GM12801 (cell line): ENCODE measurements around the gene SKI.

Experiments
- TF ChIP-seq, protein P1 (sequence below): IDR thresholded peaks from one replicate; pipeline ENCODE4 v1.5.1; 2011; ENCODE audit warnings: control low read depth; ENCODE audit not compliant: insufficient read length; ENCODE audit errors: extremely low read depth

The SKI gene

GRCh38 chr1:2183937-2184334 lies 44.2 kb upstream of the SKI start:
- TF ChIP-seq, protein P1, sequence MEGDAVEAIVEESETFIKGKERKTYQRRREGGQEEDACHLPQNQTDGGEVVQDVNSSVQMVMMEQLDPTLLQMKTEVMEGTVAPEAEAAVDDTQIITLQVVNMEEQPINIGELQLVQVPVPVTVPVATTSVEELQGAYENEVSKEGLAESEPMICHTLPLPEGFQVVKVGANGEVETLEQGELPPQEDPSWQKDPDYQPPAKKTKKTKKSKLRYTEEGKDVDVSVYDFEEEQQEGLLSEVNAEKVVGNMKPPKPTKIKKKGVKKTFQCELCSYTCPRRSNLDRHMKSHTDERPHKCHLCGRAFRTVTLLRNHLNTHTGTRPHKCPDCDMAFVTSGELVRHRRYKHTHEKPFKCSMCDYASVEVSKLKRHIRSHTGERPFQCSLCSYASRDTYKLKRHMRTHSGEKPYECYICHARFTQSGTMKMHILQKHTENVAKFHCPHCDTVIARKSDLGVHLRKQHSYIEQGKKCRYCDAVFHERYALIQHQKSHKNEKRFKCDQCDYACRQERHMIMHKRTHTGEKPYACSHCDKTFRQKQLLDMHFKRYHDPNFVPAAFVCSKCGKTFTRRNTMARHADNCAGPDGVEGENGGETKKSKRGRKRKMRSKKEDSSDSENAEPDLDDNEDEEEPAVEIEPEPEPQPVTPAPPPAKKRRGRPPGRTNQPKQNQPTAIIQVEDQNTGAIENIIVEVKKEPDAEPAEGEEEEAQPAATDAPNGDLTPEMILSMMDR, result no peak

GRCh38 chr1:2184531-2184930 lies 43.6 kb upstream of the SKI start:
- TF ChIP-seq, protein P1, result no peak

DNA sequence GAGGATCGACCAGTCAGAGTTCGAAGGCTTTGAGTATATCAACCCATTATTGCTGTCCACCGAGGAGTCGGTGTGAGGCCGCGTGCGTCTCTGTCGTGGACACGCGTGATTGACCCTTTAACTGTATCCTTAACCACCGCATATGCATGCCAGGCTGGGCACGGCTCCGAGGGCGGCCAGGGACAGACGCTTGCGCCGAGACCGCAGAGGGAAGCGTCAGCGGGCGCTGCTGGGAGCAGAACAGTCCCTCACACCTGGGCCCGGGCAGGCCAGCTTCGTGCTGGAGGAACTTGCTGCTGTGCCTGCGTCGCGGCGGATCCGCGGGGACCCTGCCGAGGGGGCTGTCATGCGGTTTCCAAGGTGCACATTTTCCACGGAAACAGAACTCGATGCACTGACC lies 43.2 kb upstream of the SKI start:
- TF ChIP-seq, protein P1, result no peak

DNA sequence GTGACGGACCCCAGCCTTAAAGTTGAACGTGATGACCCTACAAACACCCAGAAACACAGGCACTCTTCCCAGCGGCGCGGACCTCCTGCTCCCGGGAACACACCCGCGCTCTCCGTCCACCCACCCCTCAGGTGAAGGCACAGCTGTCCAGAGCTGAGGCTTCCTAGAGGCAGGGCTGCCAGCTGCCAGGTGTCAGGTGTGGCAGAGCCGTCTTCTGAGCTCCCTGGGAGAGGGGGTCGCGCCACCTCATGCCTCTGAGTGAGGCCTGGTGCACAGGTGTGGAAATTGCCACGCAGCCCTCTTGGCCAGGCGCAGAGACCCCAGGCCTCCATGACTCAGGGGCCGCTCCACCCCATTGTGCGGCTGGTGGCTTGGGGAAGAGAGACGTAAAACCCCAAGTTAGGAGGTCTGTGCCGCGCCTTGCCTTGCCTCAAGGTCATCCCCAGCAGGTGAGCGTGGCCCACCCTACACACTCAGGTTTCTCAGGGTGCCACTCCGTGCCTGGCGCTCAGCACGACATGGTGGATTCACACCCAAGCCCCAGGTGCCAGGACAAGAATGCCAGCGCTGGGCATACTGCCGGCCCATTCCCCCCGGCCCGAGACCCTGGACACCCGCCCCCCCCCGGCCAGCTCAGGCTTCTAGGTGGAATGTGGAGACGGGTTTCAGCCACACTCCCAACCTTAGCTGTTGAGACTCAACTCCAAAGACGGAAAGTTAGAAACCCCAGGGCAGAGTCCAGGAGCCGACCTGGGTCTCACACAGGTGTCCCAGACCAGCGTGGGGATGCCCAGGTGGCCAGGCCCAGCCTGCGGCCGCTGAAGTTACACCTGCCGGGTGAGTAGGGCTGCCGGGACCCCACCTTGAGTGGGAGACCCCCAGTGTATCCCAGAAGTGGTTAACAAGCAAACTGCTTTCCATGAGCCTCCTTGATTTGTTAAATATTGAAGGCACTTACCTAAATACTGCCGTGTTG lies 42.0 kb upstream of the SKI start:
- TF ChIP-seq, protein P1, result no peak

GRCh38 chr1:2186901-2187300 lies 41.2 kb upstream of the SKI start:
- TF ChIP-seq, protein P1, result no peak

DNA sequence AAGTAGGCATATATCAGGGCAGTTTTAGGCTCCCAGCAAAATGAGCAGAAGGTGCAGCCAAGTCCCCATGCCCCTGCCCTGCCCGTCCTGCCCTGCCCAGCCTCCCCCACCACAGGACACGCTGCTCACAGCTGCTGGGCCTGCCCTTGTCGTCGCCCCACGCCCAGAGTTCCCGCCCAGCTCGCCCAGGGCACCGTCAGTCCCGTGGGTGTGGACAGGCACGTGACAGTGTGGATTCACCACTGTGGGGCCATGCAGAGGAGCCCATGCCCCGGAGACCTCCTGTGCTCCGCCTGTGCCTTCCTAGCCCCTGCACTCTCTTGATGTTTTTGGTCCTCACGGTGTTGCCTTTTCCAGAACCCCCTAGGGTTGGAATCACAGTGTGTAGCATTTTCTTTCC lies 40.5 kb upstream of the SKI start:
- TF ChIP-seq, protein P1, result no peak

- TF ChIP-seq, protein P1, result no peak
Measured at GRCh38 chr1:2188336-2188735, 39.8 kb upstream of the SKI start.
